H9 (cell line): ENCODE measurements around the gene DLAT. TPM values are rescaled to one million over a fixed set of nuclear protein-coding genes. Genes with fewer than 3 reads are reported as not detected.

Experiments
- DNase-seq: peaks from one replicate; pipeline ENCODE4 v3.0.0-alpha.2; 2017
- H2AFZ ChIP-seq: one replicate; pipeline ENCODE4 v1.6.1; 2013; ENCODE audit warnings: mild to moderate bottlenecking, low read length, control low read depth, moderate library complexity
- H2AK5ac ChIP-seq: 2 replicates; pipeline ENCODE4 v1.6.1; 2013; ENCODE audit warnings: low read length, control low read depth, mixed read lengths; ENCODE audit not compliant: insufficient read length
- H2BK120ac ChIP-seq: one replicate; pipeline ENCODE4 v1.6.1; 2013; ENCODE audit warnings: low read depth, mild to moderate bottlenecking, low read length, control low read depth, inconsistent platforms; ENCODE audit not compliant: poor library complexity, severe bottlenecking
- H2BK12ac ChIP-seq: 2 replicates; pipeline ENCODE4 v1.6.1; 2013; ENCODE audit warnings: low read length, control low read depth, mixed read lengths, low read depth; ENCODE audit not compliant: insufficient read length
- H2BK15ac ChIP-seq: 2 replicates; pipeline ENCODE4 v1.6.1; 2013; ENCODE audit warnings: low read depth, low read length, control low read depth
- H2BK20ac ChIP-seq: one replicate; pipeline ENCODE4 v1.6.1; 2013; ENCODE audit warnings: low read depth, mild to moderate bottlenecking, low read length, control low read depth, inconsistent platforms; ENCODE audit not compliant: poor library complexity, severe bottlenecking
- H2BK5ac ChIP-seq: 2 replicates; pipeline ENCODE4 v1.6.1; 2013; ENCODE audit warnings: low read length, control low read depth, mixed read lengths; ENCODE audit not compliant: insufficient read length
- H3K14ac ChIP-seq: 2 replicates; pipeline ENCODE4 v1.6.1; 2013; ENCODE audit warnings: low read length, control low read depth; ENCODE audit not compliant: insufficient read depth
- H3K18ac ChIP-seq: 2 replicates; pipeline ENCODE4 v1.6.1; 2013; ENCODE audit warnings: low read depth, mild to moderate bottlenecking, mixed read lengths, low read length, control low read depth; ENCODE audit not compliant: insufficient read length
- H3K23ac ChIP-seq: 2 replicates; pipeline ENCODE4 v1.6.1; 2013; ENCODE audit warnings: low read length, control low read depth, mixed read lengths, low read depth; ENCODE audit not compliant: insufficient read length
- H3K23me2 ChIP-seq: 2 replicates; pipeline ENCODE4 v1.6.1; 2013; ENCODE audit warnings: low read depth, mild to moderate bottlenecking, mixed read lengths, low read length, control low read depth; ENCODE audit not compliant: insufficient read length, poor library complexity, severe bottlenecking
- H3K27ac ChIP-seq: 2 replicates; pipeline ENCODE4 v1.5.1; 2013; ENCODE audit warnings: low read length, control low read depth, mixed read lengths, low read depth; ENCODE audit not compliant: insufficient read length
- H3K27me3 ChIP-seq: 2 replicates; pipeline ENCODE4 v1.6.1; 2013; ENCODE audit warnings: low read length, control low read depth, inconsistent platforms; ENCODE audit not compliant: insufficient read depth
- H3K4ac ChIP-seq: 2 replicates; pipeline ENCODE4 v1.6.1; 2013; ENCODE audit warnings: low read depth, mild to moderate bottlenecking, control low read depth, inconsistent platforms, low read length, moderate library complexity
- H3K4me1 ChIP-seq: 2 replicates; pipeline ENCODE4 v1.6.1; 2013; ENCODE audit warnings: low read length, control low read depth, inconsistent platforms; ENCODE audit not compliant: insufficient read depth
- H3K4me2 ChIP-seq: 2 replicates; pipeline ENCODE4 v1.6.1; 2013; ENCODE audit warnings: low read length, control low read depth, mixed read lengths; ENCODE audit not compliant: insufficient read length, insufficient read depth
- H3K56ac ChIP-seq: 2 replicates; pipeline ENCODE4 v1.6.1; 2013; ENCODE audit warnings: low read depth, mild to moderate bottlenecking, mixed read lengths, low read length, control low read depth; ENCODE audit not compliant: insufficient read length
- H3K79me1 ChIP-seq: 2 replicates; pipeline ENCODE4 v1.6.1; 2013; ENCODE audit warnings: low read depth, mild to moderate bottlenecking, moderate library complexity, low read length, control low read depth, inconsistent platforms; ENCODE audit not compliant: insufficient read depth, poor library complexity, severe bottlenecking
- H3K79me2 ChIP-seq: 2 replicates; pipeline ENCODE4 v1.6.1; 2013; ENCODE audit warnings: low read length, control low read depth, inconsistent platforms; ENCODE audit not compliant: insufficient read depth
- H3K9ac ChIP-seq: 2 replicates; pipeline ENCODE4 v1.6.1; 2013; ENCODE audit warnings: low read length, control low read depth, mixed read lengths; ENCODE audit not compliant: insufficient read length; ENCODE audit errors: extremely low read depth
- H3K9me3 ChIP-seq: one replicate; pipeline ENCODE4 v1.6.1; 2013; ENCODE audit warnings: low read depth, low read length, inconsistent platforms; ENCODE audit not compliant: control insufficient read depth
- H3T11ph ChIP-seq: one replicate; pipeline ENCODE4 v1.6.1; 2013; ENCODE audit warnings: mild to moderate bottlenecking, low read length, control low read depth, inconsistent platforms
- H4K20me1 ChIP-seq: one replicate; pipeline ENCODE4 v1.6.1; 2013; ENCODE audit not compliant: control insufficient read depth, insufficient read length, insufficient read depth
- H4K5ac ChIP-seq: 2 replicates; pipeline ENCODE4 v1.6.1; 2013; ENCODE audit warnings: low read depth, mild to moderate bottlenecking, mixed read lengths, low read length, control low read depth; ENCODE audit not compliant: insufficient read length
- H4K8ac ChIP-seq: replicated peaks from 2 replicates; pipeline ENCODE4 v1.6.1; 2013; ENCODE audit warnings: low read length, control low read depth, mixed read lengths, low read depth; ENCODE audit not compliant: insufficient read length
- H4K91ac ChIP-seq: 2 replicates; pipeline ENCODE4 v1.6.1; 2013; ENCODE audit warnings: low read depth, mild to moderate bottlenecking, moderate library complexity, mixed read lengths, low read length, control low read depth; ENCODE audit not compliant: insufficient read length
- H3K27ac Mint-ChIP-seq, 3 experiments: 2 replicates in 2 of 3; 3 replicates in 1 of 3; pipeline ENCODE4 v1.8.0; 2020 to 2021; ENCODE audit warnings: mixed read lengths in 3 of 3, mild to moderate bottlenecking in 1 of 3, moderate library complexity in 1 of 3
- H3K27me3 Mint-ChIP-seq: 2 replicates; pipeline ENCODE4 v1.8.0; 2021; ENCODE audit warnings: low read depth, mild to moderate bottlenecking, moderate library complexity, mixed read lengths
- H3K36me3 Mint-ChIP-seq, 3 experiments: 2 replicates in 2 of 3; 3 replicates in 1 of 3; pipeline ENCODE4 v1.8.0; 2020 to 2021; ENCODE audit warnings: low read depth in 3 of 3, mixed read lengths in 3 of 3; ENCODE audit not compliant: insufficient read depth in 1 of 3
- H3K4me1 Mint-ChIP-seq, 2 experiments: 2 replicates each; pipeline ENCODE4 v1.8.0; 2020; ENCODE audit warnings: mixed read lengths in 2 of 2
- H3K4me3 Mint-ChIP-seq, 2 experiments: 2 replicates in 1 of 2; 3 replicates in 1 of 2; pipeline ENCODE4 v1.8.0; 2020 to 2021; ENCODE audit warnings: mild to moderate bottlenecking in 2 of 2, mixed read lengths in 2 of 2, moderate library complexity in 1 of 2
- H3K9me3 Mint-ChIP-seq, 2 experiments: 2 replicates in 1 of 2; 3 replicates in 1 of 2; pipeline ENCODE4 v1.8.0; 2020; ENCODE audit warnings: mild to moderate bottlenecking in 2 of 2, mixed read lengths in 2 of 2, moderate library complexity in 1 of 2
- CTCF ChIP-seq: fragments of 200-600 bp; sonication (generic); conservative IDR thresholded peaks from 3 replicates; pipeline ENCODE4 v1.8.0; 2021; ENCODE audit warnings: antibody characterized with exemption, mild to moderate bottlenecking
- WGBS: extraction: QIAGEN DNeasy Blood & Tissue Kit; methylation state at CpG from one replicate; pipeline ENCODE4 v1.1.7; 2013; ENCODE audit warnings: missing lambda C conversion rate, low lambda C conversion rate, mixed read lengths; ENCODE audit not compliant: insufficient read length; ENCODE audit errors: extremely low coverage; 5-methylcytosine and 5-hydroxymethylcytosine counted together
- total RNA-seq: library from RNA; stranded (reverse); gene quantifications from 2 replicates; pipeline ENCODE4 v1.2.1, GENCODE V29; 2021

The DLAT gene
- total RNA-seq, 1 experiment from 2014 or later = 58.4 TPM

GRCh38 chr11:111981270-111981669 is 43.9 kb upstream of the DLAT start:
- Histone ChIP-seq H2AFZ (no peak overlapping the region), H3K4me1 (peaks cover 8% of the 10 kb centered on the region; the same call in 1 of the 2 replicates), H3K9me3 (no peaks in the 10 kb centered on the region), H2BK5ac (no peak overlapping the region), H3K27me3 (no peaks in the 10 kb centered on the region), H2BK20ac (no peak overlapping the region), H3K4ac (no peak overlapping the region), H3K27ac (no peak overlapping the region), H3K56ac (no peak overlapping the region), H3K9ac (no peak overlapping the region), H3K79me1 (no peaks in the 10 kb centered on the region), H3K4me2 (no peak overlapping the region), H4K5ac (no peak overlapping the region), H3K23ac (no peak overlapping the region), H4K8ac (no peak overlapping the region), H2BK15ac (no peak overlapping the region), H3K23me2 (peaks cover 10% of the 10 kb centered on the region), H3K14ac (no peak overlapping the region), H3T11ph (no peak overlapping the region), H4K91ac (no peak overlapping the region), H4K20me1 (no peaks in the 10 kb centered on the region), H3K79me2 (no peaks in the 10 kb centered on the region), H3K18ac (no peak overlapping the region), H2AK5ac (no peak overlapping the region), H2BK120ac (no peak overlapping the region), H2BK12ac (no peak overlapping the region)
- TF ChIP-seq CTCF = no peak
- H3K36me3 Mint-ChIP-seq = peaks cover 7 to 17% (median 12%) of the 10 kb centered on the region in 3 experiments; a peak in 6 of 7 replicates
- no peak overlapping the region for H3K4me3 Mint-ChIP-seq
- H3K4me1 Mint-ChIP-seq = peaks cover 58 to 67% of the 10 kb centered on the region in 2 experiments
- H3K9me3 Mint-ChIP-seq = no peaks in the 10 kb centered on the region
- no peak for DNase-seq
- peak overlapping the region; percentile 71 to 100 (median 72); a peak in 3 of 7 replicates for H3K27ac Mint-ChIP-seq
- WGBS = no CpG with 5 or more reads among the region's 1 CpG
- H3K27me3 Mint-ChIP-seq = peaks cover 9% of the 10 kb centered on the region
